Central memory CD4-positive, alpha-beta T cell (primary cell): ENCODE measurements around the gene EIF4EBP2.

Experiments
- DNase-seq: peaks from one replicate; pipeline ENCODE4 v3.0.0; 2022

Gene EIF4EBP2

GRCh38 chr10:70379581-70380176 is 24.3 kb upstream of the EIF4EBP2 start:
- no peak for DNase-seq

GRCh38 chr10:70380350-70381135 is 23.4 kb upstream of the EIF4EBP2 start:
- no peak for DNase-seq

- DNase-seq = no peak
These were observed 22.2 kb upstream of the EIF4EBP2 start for GRCh38 chr10:70381471-70382421.

GRCh38 chr10:70391654-70392053 is 12.3 kb upstream of the EIF4EBP2 start:
- DNase-seq = no peak

- DNase-seq = no peak
These were observed 7.8 kb upstream of the EIF4EBP2 start for GRCh38 chr10:70396140-70396539.

GRCh38 chr10:70399177-70399576 is 4.8 kb upstream of the EIF4EBP2 start:
- DNase-seq = no peak

GRCh38 chr10:70403483-70404035 is 386 bp upstream of the EIF4EBP2 start:
- DNase-seq = no peak

- DNase-seq = no peak
These were observed 767 bp downstream of the EIF4EBP2 start for GRCh38 chr10:70404787-70405036.

- peak; percentile 14 for DNase-seq
These were observed 1.3 kb downstream of the EIF4EBP2 start for GRCh38 chr10:70405037-70405824.

- DNase-seq = no peak
These were observed 5.8 kb downstream of the EIF4EBP2 start for GRCh38 chr10:70409772-70410171.

GRCh38 chr10:70410608-70411007 is 6.7 kb downstream of the EIF4EBP2 start:
- no peak for DNase-seq

GRCh38 chr10:70412356-70412755 is 8.4 kb downstream of the EIF4EBP2 start:
- no peak for DNase-seq

- DNase-seq = no peak
These were observed 13.6 kb downstream of the EIF4EBP2 start for GRCh38 chr10:70417568-70417967.

- DNase-seq = no peak
These were observed 14.3 kb downstream of the EIF4EBP2 start for GRCh38 chr10:70418229-70418628.

GRCh38 chr10:70418713-70419112 is 14.8 kb downstream of the EIF4EBP2 start:
- DNase-seq = no peak

GRCh38 chr10:70424320-70424719 is 20.4 kb downstream of the EIF4EBP2 start:
- no peak for DNase-seq

- DNase-seq = no peak
These were observed 21.2 kb downstream of the EIF4EBP2 start for GRCh38 chr10:70425096-70425495.

GRCh38 chr10:70426823-70427222 is 22.9 kb downstream of the EIF4EBP2 start:
- DNase-seq = no peak

GRCh38 chr10:70430493-70431445 is 26.8 kb downstream of the EIF4EBP2 start:
- DNase-seq = no peak

- DNase-seq = no peak
These were observed 28.2 kb downstream of the EIF4EBP2 start for GRCh38 chr10:70432101-70432500.

- DNase-seq = peak; percentile 4
These were observed 28.8 kb downstream of the EIF4EBP2 start for GRCh38 chr10:70432561-70433263.
